GM19023 (cell line): ENCODE results near the gene HES5.
A peak's percentile ranks its signal among the peaks of the same experiment; 100 is the strongest.
"Not testable (repeated sequence)": the region's sequence is repeated elsewhere in the genome, so short reads cannot be mapped to it uniquely, and the experiment has no call there.

Experiments used
- ATAC-seq: cut with Tn5 transposase; IDR thresholded peaks from one replicate; pipeline ENCODE4 v1.9.1; 2021; ENCODE audit warnings: mild to moderate bottlenecking, moderate library complexity; ENCODE audit not compliant: unreplicated experiment

Gene HES5

GRCh38 chr1:2561446-2561845, 31.4 kb upstream of the HES5 start:
- no peak for ATAC-seq

- no peak for ATAC-seq
Observed at GRCh38 chr1:2560299-2561073, 30.4 kb upstream of the HES5 start.

- no peak for ATAC-seq
Observed at GRCh38 chr1:2559509-2560298, 29.6 kb upstream of the HES5 start.

- no peak for ATAC-seq
Observed at GRCh38 chr1:2558861-2559260, 28.8 kb upstream of the HES5 start.

GRCh38 chr1:2558420-2558819, 28.4 kb upstream of the HES5 start:
- ATAC-seq = no peak

GRCh38 chr1:2557482-2558400, 27.7 kb upstream of the HES5 start:
- no peak for ATAC-seq

- peak; percentile 10 for ATAC-seq
Observed at GRCh38 chr1:2556678-2557481, 26.8 kb upstream of the HES5 start.

GRCh38 chr1:2556277-2556677, 26.2 kb upstream of the HES5 start, which contains the start of gene TNFRSF14:
Gene TNFRSF14, plus strand, starts transcription at chr1:2556371. Its CDS starts 294 bp downstream, at chr1:2556665.
- peak; percentile 36 for ATAC-seq

GRCh38 chr1:2555634-2556276, 25.7 kb upstream of the HES5 start:
- ATAC-seq = peak; percentile 33

- no peak for ATAC-seq
Observed at GRCh38 chr1:2554621-2555387, 24.7 kb upstream of the HES5 start.

- no peak for ATAC-seq
Observed at GRCh38 chr1:2553871-2554620, 24.0 kb upstream of the HES5 start.

GRCh38 chr1:2553076-2553475, 23.0 kb upstream of the HES5 start:
- not testable (repeated sequence) for ATAC-seq

- ATAC-seq = no peak
Observed at GRCh38 chr1:2552189-2552588, 22.1 kb upstream of the HES5 start.

- not testable (repeated sequence) for ATAC-seq
Observed at GRCh38 chr1:2551544-2551943, 21.5 kb upstream of the HES5 start.

GRCh38 chr1:2550309-2550861, 20.3 kb upstream of the HES5 start:
- not testable (repeated sequence) for ATAC-seq

- ATAC-seq = not testable (repeated sequence)
Observed at GRCh38 chr1:2549367-2550029, 19.4 kb upstream of the HES5 start.

GRCh38 chr1:2548068-2548589, 18.1 kb upstream of the HES5 start:
- ATAC-seq = peak; percentile 8
